ENCODE results near the gene PRKG1.

DNA sequence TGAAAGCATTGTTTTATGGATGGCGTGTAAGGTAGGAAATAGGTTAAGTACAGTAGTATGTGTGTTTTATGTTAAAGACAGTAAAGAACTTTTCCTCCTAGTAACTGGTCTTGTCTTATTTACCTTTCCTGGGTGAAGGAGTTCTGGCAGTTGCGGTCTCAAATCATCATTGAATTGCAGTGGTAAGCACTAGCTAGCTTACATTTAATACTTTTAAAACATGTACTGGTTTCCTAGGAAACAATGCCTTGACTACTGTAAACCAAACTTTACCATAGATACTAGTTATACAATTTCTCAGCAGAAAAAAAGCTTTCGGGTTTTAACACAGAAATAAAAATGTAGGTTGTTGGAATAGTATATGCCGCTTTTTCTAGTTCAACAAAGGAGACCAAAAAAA, 37.7 kb downstream of the PRKG1 start:
- no peak for TF ChIP-seq CTCF (IDR thresholded peaks at IDR 0.05; ENCODE audit: insufficient read depth, low read length, poor library complexity, severe bottlenecking)
- no peak for TF ChIP-seq EZH2phosphoT487 (conservative IDR thresholded peaks at IDR 0.05; ENCODE audit: low read length)
